EL (cell line): ENCODE data around the gene DCPS.
A peak's percentile ranks its signal among the peaks of the same experiment; 100 is the strongest.

Source experiments
- DNase-seq: peaks from one replicate; pipeline ENCODE4 v3.0.0-alpha.2; 2016

DCPS gene

GRCh38 chr11:126328938-126329643, 25.2 kb downstream of the DCPS start:
- no peak for DNase-seq

DNA sequence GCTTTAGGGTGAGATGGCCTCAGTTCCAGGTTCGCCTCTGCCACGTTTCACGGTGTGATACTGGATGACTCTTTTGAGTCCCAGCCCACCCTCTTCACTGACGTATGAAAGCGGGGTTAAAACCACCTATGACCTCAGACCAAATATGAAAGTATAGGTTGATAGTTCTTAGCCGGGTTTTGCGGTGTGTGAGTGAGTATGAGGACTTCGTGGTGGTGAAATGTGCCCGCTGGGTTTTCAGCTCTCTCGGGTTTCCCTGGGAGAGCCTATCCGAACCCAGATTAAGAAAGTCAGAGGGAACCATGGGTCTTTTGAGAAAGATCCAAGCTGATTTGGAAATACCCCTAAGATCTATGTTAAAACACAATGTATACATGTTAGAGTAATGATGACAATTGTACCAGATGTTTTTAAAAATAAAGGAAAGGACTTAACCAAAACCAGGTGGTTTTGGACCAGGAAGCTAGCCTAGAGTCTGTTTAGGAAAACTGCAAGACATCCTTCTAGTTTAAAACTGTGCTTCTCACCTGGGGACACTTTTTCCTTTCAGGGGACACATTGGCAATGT, 25.9 kb downstream of the DCPS start:
- no peak for DNase-seq

DNA sequence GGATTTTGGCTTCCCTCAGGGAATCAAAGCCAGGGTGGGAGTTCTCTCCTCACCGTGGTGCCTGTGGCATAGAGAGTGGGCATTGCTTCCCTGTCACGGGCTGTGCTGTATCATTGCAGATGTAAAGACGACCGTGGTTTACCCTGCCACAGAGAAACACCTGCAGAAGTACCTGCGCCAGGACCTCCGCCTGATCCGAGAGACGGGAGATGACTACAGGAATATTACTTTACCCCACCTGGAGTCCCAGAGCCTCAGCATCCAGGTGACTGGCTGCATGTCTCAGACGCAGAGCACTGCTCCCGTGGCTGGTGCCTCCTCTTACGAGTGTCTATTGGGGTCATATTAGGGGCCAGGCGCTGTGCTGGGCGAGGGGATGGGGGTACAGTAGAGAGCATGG, 27.4 kb downstream of the DCPS start:
- no peak for DNase-seq

GRCh38 chr11:126332221-126332711, 28.4 kb downstream of the DCPS start:
- peak; percentile 92 for DNase-seq

GRCh38 chr11:126333142-126333541, 29.3 kb downstream of the DCPS start:
- no peak for DNase-seq

DNA sequence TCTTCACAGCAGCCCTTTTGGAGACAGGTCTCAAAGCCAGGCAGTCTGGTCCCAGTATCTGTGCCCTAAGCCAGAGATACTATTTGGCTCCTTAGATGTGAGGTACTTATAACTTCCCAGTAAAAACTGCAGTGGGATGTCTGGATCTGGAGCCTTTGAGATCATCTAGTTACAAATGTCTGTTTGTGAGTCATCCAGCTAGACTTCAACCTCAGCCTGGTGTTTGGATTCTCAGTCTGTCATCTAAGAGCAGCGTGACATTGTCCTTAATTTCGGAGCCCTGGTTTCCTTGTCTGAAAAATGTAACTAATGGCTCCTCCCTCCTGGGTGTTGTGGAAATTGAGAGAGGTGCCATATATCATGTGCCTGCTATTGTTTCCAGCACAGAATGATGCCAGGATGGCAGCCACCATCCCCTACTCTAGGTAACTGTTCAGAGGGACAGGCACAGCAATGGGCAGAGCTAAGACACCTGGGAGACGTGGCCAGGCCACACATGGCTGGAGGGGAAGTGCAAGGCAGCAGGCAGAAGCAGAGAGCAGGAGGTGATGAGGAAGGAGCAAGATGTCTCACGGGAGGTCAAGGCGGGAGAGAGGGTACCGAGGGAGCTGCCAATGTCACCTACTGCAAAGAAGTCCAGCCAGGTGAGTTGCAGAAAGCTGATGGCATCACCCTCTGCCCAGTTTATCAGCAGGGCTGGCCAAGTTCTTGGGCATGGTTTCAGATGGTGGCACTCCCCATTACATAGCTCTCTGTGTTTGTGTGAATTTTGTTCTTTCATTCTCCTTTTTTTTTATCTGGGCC, 31.0 kb downstream of the DCPS start:
- peak; percentile 63 for DNase-seq

- DNase-seq: no peak
These were observed 31.6 kb downstream of the DCPS start for GRCh38 chr11:126335463-126335760.

- DNase-seq: no peak
These were observed 32.3 kb downstream of the DCPS start for GRCh38 chr11:126336138-126336541.

DNA sequence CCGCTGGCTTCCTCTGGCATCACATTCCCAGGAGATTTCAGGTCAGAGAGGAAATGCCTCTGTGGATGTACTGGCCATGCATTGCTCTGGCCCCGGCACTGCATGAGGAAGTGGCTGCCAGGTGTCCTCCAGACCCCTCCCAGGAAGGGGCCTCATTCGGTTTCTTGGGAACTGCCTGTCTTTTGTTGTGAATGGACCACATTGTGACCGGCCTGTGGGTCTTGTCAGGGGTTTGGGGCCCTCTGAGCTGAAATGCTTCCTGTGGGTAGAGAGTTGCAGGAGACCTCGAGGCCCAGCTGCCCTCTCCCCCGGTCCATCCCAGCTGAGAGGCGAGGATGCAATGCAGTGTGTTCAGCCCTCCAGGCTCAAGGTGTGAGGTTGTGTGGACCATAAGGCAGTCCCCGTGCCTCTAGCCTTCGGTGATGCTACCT, 32.8 kb downstream of the DCPS start:
- DNase-seq: no peak

GRCh38 chr11:126337126-126337473, 33.2 kb downstream of the DCPS start:
- DNase-seq: no peak

- no peak for DNase-seq
These were observed 33.8 kb downstream of the DCPS start for GRCh38 chr11:126337474-126338241.

GRCh38 chr11:126338346-126339055, 34.6 kb downstream of the DCPS start:
- no peak for DNase-seq

GRCh38 chr11:126339073-126339862, 35.4 kb downstream of the DCPS start:
- peak; percentile 42 for DNase-seq

DNA sequence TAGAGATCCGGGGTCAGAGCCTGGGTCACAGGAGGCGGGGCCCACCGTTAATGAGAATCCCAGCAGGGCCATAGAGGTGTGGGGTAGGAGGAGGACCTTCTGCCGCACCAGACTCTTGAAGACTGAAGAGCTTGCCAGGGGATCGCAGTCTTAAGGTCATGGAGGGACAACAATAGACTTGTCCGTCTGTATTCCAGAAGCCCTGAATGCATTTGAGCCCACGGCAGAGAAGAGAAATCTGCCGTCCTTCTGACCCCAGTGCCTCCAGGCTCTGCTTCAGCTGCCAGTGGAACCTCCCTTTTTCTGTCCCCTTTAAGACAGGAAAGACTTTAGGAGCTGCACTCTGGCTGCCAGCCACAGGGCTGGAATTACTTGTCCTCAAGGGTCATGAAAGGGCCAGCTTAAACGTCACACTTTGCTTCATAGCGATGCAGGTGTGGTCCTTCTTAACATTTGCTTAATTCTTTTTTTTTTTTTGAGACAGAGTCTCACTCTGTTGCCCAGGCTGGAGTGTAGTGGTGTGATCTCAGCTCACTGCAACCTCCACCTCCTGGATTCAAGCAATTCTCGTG, 36.1 kb downstream of the DCPS start:
- DNase-seq: no peak

DNA sequence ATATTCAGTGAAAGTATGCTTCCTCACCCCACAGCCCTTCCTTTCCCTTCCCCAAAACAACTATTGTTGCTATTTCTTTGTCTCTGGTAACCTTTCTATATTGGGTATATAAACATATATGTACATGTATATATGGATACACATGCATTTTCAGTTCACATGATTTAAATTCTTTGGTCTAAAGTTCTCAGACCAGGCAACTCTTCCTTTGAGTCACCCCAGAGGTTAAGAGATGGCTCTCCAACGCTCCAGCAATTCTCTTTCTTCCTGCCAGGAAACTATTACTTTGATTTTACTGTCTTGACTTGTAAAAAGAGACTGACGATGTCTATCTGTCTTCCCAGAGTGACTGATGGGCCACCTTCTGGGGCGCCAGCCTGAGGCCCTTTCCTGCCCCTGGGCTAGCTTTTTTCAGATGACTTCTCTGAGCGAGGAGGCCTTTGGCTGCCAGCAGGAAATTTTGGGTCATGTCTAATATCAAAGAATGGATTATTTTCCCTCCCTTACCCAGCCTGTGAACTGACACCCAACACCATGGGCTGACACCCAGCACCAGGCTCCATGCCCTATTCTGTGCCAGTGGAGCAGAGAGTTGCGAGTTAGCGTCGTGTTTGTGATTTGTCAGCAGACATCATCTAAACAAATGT, 37.2 kb downstream of the DCPS start:
- no peak for DNase-seq

- DNase-seq: peak; percentile 97
These were observed 37.9 kb downstream of the DCPS start for GRCh38 chr11:126341760-126342161.

- DNase-seq: no peak
These were observed 39.2 kb downstream of the DCPS start for GRCh38 chr11:126343051-126343450.

DNA sequence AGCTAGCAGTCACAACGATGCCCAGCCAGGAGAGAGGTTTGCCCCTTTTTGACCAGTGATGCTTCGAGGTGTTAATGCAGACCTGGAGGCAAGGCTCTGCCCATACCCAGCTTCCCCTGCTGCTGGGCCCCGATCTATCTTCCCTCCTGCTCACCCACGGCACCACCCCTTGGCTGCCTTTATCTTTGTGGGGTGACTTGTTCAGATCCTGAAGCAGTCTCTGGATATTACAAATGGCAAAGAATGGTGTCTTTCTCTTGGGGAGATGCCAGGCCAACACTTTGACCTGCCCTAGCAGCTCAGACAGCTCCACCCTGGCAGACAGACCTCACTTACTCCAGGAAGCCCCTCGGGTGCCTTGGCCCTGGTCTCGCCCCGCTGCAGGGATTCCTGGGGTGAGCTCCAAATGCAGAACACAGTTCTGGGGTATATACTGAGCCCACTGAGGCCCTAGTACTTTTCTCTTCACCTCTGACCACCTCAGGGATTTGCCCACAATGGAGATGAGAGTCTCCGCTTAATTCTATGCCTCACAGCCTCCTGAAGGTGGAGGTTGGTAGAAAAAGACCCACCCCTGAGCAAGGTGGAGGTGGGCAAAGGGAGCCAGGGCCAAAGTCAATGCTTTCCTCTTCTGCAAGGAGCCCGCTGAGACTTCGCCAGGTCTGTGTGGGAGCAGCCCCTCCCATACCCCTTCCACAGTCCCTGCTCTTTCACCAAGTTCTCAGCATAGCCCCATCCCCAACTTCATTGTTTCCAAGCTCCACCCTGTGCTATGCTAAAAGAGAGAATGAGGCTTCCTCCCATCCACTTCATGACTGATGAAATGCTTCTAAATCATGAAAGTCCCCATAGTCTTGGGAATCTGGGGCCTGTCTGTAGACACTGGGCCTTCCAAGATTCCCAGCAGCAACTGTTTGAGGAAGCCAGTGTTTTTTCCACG, 40.6 kb downstream of the DCPS start:
- DNase-seq: no peak

DNA sequence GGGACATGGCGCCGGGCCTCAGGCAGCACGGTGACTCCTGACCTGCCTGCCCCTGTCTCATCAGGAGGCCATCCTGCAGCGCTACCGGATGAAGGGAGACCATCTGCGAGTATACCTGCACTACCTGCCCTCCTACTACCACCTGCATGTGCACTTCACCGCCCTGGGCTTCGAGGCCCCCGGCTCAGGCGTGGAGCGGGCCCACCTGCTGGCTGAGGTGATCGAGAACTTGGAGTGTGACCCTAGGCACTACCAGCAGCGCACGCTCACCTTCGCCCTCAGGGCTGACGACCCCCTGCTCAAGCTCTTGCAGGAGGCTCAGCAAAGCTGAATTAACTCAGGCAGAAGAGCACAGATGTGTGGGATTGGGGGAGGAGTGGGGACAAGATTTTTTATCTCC, 41.4 kb downstream of the DCPS start:
- no peak for DNase-seq
